Stimulated activated CD8-positive, alpha-beta memory T cell treated with anti-CD3 and anti-CD28 coated beads, Interleukin-12 subunit alpha, Interleukin-12 subunit beta, amount 100 ng/mL, for 24 hours (primary cell): Measurements from ENCODE around the gene CDH5.
"Not testable (repeated sequence)": the region's sequence is repeated elsewhere in the genome, so short reads cannot be mapped to it uniquely, and the experiment has no call there.

Experiments used
- DNase-seq: peaks from one replicate; pipeline ENCODE4 v3.0.0-alpha.2; 2020; ENCODE audit errors: extremely low read depth

CDH5 gene

GRCh38 chr16:66366433-66367299 is at the start of gene CDH5:
TSS of gene CDH5 (plus strand) at chr16:66366691. CDS start at chr16:66379338, 12,647 bp downstream.
- DNase-seq: no peak

GRCh38 chr16:66318505-66318904 is 48.0 kb upstream of the CDH5 start:
- DNase-seq: no peak

- no peak for DNase-seq
Observed at GRCh38 chr16:66320774-66321173, 45.7 kb upstream of the CDH5 start.

- DNase-seq: no peak
Observed at GRCh38 chr16:66322174-66322573, 44.3 kb upstream of the CDH5 start.

- no peak for DNase-seq
Observed at GRCh38 chr16:66324815-66325515, 41.5 kb upstream of the CDH5 start.

- DNase-seq: no peak
Observed at GRCh38 chr16:66325717-66326376, 40.6 kb upstream of the CDH5 start.

- DNase-seq: no peak
Observed at GRCh38 chr16:66326991-66327513, 39.4 kb upstream of the CDH5 start.

GRCh38 chr16:66328282-66328681 is 38.2 kb upstream of the CDH5 start:
- DNase-seq: no peak

GRCh38 chr16:66331464-66331863 is 35.0 kb upstream of the CDH5 start:
- not testable (repeated sequence) for DNase-seq

- no peak for DNase-seq
Observed at GRCh38 chr16:66332634-66333610, 33.6 kb upstream of the CDH5 start.

GRCh38 chr16:66334853-66335574 is 31.5 kb upstream of the CDH5 start:
- no peak for DNase-seq

GRCh38 chr16:66335704-66336329 is 30.7 kb upstream of the CDH5 start:
- no peak for DNase-seq

- no peak for DNase-seq
Observed at GRCh38 chr16:66337463-66338188, 28.9 kb upstream of the CDH5 start.

- no peak for DNase-seq
Observed at GRCh38 chr16:66342294-66342900, 24.1 kb upstream of the CDH5 start.

GRCh38 chr16:66344533-66345145 is 21.9 kb upstream of the CDH5 start:
- no peak for DNase-seq

GRCh38 chr16:66346221-66346620 is 20.3 kb upstream of the CDH5 start:
- no peak for DNase-seq

- DNase-seq: no peak
Observed at GRCh38 chr16:66352304-66352703, 14.2 kb upstream of the CDH5 start.

GRCh38 chr16:66353055-66353454 is 13.4 kb upstream of the CDH5 start:
- DNase-seq: no peak
